ENCODE results near the gene TBXA2R. TPM values are rescaled to one million over a fixed set of nuclear protein-coding genes. Genes with fewer than 3 reads are reported as not detected.

The TBXA2R gene
- total RNA-seq, 4 donors from 2014 or later: 4.8 to 17.2 (median 7.7) TPM

- H3K4me1 ChIP-seq: no peaks in the 10 kb centered on the region
- H3K27me3 ChIP-seq: no peaks in the 10 kb centered on the region
- intact Hi-C loops (cut with DNase I): no loop called here
- TF ChIP-seq POLR2AphosphoS5 (IDR thresholded peaks at IDR 0.05) (no peak), CTCF (IDR thresholded peaks at IDR 0.05) (no peak), POLR2A (IDR thresholded peaks at IDR 0.05; ENCODE audit: low read depth) (no peak), EP300 (IDR thresholded peaks at IDR 0.05) (no peak)
- H3K9me3 ChIP-seq: no peaks in the 10 kb centered on the region
- H3K27ac ChIP-seq (replicated peaks in 1 of 4): no peak overlapping the region
- no peak for DNase-seq (ENCODE audit: extremely low spot score)
- 90% methylated on average over 13 of the region's 19 CpGs for WGBS
- H3K36me3 ChIP-seq: no peaks in the 10 kb centered on the region
- no peak overlapping the region for H3K4me3 ChIP-seq
These were observed 41.5 kb downstream of the TBXA2R start for GRCh38 chr19:3565139-3565538.

GRCh38 chr19:3563709-3564524 lies 42.8 kb downstream of the TBXA2R start:
- WGBS: 83% methylated on average over 11 of the region's 17 CpGs
- H3K4me1 ChIP-seq: no peaks in the 10 kb centered on the region
- no peak for TF ChIP-seq EP300 (IDR thresholded peaks at IDR 0.05)
- TF ChIP-seq POLR2A (IDR thresholded peaks at IDR 0.05; ENCODE audit: low read depth): no peak
- TF ChIP-seq POLR2AphosphoS5 (IDR thresholded peaks at IDR 0.05): no peak
- no peak for TF ChIP-seq CTCF (IDR thresholded peaks at IDR 0.05)

DNA sequence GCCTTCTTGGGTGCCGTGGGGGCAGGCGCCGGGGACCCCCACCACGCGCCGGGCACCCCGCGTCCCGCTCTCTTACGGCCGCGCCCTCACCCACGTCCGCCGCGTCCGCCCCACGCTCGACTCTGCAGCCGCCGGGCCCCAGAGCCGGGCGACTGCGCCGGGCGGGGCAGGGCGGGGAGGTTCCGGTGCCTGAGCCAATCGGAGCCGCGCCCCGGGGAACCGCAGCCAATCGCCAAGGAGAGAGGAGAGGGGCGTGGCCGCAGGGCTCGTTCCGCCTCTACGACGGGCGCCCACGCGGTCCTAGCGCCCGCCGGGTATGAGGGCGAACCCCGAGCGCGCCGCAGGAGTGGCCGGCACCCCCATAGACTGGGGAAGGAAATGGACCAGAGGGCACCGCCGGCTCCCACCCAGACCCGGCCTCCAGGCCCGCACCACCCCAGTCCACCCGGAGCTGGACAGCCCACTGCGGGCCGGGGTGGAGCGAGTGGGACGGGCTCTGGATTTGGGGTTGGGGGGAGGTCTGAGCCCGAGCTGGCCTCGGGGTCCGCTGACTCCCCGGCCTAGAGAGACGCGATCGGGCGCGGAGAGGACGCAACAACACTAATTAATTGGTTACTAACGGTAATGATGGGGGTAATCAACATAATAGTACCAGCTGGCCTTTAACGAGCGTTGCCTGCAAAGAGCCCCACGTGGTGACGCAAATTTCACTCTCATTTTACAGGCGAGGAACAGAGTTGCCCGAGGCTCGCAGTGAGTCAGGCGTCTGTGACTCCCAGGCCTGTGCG lies 49.0 kb downstream of the TBXA2R start, which contains the start of gene MFSD12:
MFSD12 (minus strand) TSS at position 126 of the 788 bp plus-strand sequence. CDS start 183 bp downstream, outside the sequence.
- TF ChIP-seq POLR2AphosphoS5 (IDR thresholded peaks at IDR 0.05) (peak; percentile 84 to 88), CTCF (IDR thresholded peaks at IDR 0.05) (peak in 1 of 3 experiments; percentile 25), EP300 (IDR thresholded peaks at IDR 0.05) (no peak)
- WGBS: 0% methylated on average over 2 of the region's 81 CpGs
- peaks cover 27 to 54% (median 53%) of the 10 kb centered on the region in 4 donors for H3K4me1 ChIP-seq
- peak; percentile 98 for DNase-seq (ENCODE audit: extremely low spot score)
- H3K9me3 ChIP-seq: no peaks in the 10 kb centered on the region
- H3K27me3 ChIP-seq: no peaks in the 10 kb centered on the region
- peak within 1 kb of the TSS; percentile 82 to 87 (median 84) for H3K27ac ChIP-seq (replicated peaks in 1 of 4)
- intact Hi-C loops (cut with DNase I): loop anchor here (5.0 kb wide), 1 partner anchor 60 kb away; no protein-coding TSS in a partner anchor
- H3K4me3 ChIP-seq: peak within 1 kb of the TSS; percentile 70 to 95 (median 84)
- no peaks in the 10 kb centered on the region for H3K36me3 ChIP-seq

More at GRCh38 chr19:3563709-3564524, 42.8 kb downstream of the TBXA2R start:
- Histone ChIP-seq H3K9me3 (no peaks in the 10 kb centered on the region), H3K27me3 (no peaks in the 10 kb centered on the region), H3K4me3 (no peak overlapping the region), H3K27ac (replicated peaks in 1 of 4) (no peak overlapping the region), H3K36me3 (no peaks in the 10 kb centered on the region)
- no peak for DNase-seq (ENCODE audit: extremely low spot score)
- intact Hi-C loops (cut with DNase I): no loop called here

DNA sequence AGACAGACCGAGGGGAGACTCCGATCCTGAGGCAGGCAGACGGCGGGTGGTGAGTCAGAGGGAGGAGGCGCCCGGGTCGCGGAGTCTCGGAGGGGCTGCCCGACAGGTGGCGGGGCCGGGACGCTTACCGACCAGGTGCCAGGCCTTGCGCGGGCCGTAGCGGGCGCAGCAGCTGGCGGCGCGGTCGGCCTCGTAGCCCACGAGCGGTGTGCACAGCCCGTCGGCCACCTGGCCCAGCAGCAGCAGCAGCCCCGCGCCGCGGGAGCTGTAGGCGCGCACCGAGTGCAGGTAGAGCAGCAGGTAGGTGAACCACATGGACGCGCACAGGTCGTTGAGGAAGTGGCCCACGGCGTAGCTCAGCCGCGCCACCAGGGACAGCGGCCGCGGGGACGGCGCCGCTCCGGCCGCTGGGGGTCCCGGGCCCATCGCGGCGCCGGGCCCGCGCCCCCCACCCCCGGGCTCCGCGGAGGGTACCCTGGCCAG lies 49.7 kb downstream of the TBXA2R start:
- no peak for DNase-seq (ENCODE audit: extremely low spot score)
- Histone ChIP-seq H3K4me3 (peak overlapping the region; percentile 70 to 95 (median 84)), H3K9me3 (no peaks in the 10 kb centered on the region), H3K4me1 (peaks cover 27 to 57% (median 55%) of the 10 kb centered on the region in 4 donors), H3K36me3 (no peaks in the 10 kb centered on the region), H3K27ac (replicated peaks in 1 of 4) (peak overlapping the region; percentile 82 to 87 (median 84)), H3K27me3 (no peaks in the 10 kb centered on the region)
- intact Hi-C loops (cut with DNase I): loop anchor here (5.0 kb wide), 1 partner anchor 60 kb away; no protein-coding TSS in a partner anchor
- WGBS: 0% methylated on average over 12 of the region's 60 CpGs
- TF ChIP-seq CTCF (IDR thresholded peaks at IDR 0.05) (peak in 1 of 3 experiments; percentile 13), EP300 (IDR thresholded peaks at IDR 0.05) (no peak)
